Endothelial cell of umbilical vein (primary cell): ENCODE results near the gene HLX.

ENCODE experiments used
- EZH2 ChIP-seq: IDR thresholded peaks from 2 replicates; pipeline ENCODE4 v1.6.1; 2012; ENCODE audit warnings: borderline replicate concordance, low read depth, mild to moderate bottlenecking, moderate library complexity, low read length, inconsistent platforms; ENCODE audit not compliant: severe bottlenecking
- FOS ChIP-seq: IDR thresholded peaks from 2 replicates; pipeline ENCODE4 v1.6.1; 2011; ENCODE audit warnings: mild to moderate bottlenecking, low read length, moderate library complexity, borderline replicate concordance; ENCODE audit not compliant: insufficient read depth
- GATA2 ChIP-seq: IDR thresholded peaks from 2 replicates; pipeline ENCODE4 v1.7.0; 2011; ENCODE audit warnings: low read depth, mild to moderate bottlenecking, moderate library complexity, mixed read lengths, low read length; ENCODE audit not compliant: insufficient read length, insufficient read depth
- JUN ChIP-seq: IDR thresholded peaks from 2 replicates; pipeline ENCODE4 v1.6.1; 2011; ENCODE audit warnings: borderline replicate concordance, low read depth; ENCODE audit not compliant: insufficient read length, insufficient read depth
- MYC ChIP-seq: IDR thresholded peaks from one replicate; pipeline ENCODE4 v1.6.1; 2011; ENCODE audit warnings: mild to moderate bottlenecking, low read depth, low read length
- POLR2A ChIP-seq: IDR thresholded peaks from 2 replicates; pipeline ENCODE4 v1.6.1; 2012; ENCODE audit warnings: low read depth, mild to moderate bottlenecking, control low read depth, low read length
- POLR2AphosphoS5 ChIP-seq: IDR thresholded peaks from 2 replicates; pipeline ENCODE4 v1.6.1; 2012; ENCODE audit warnings: low read depth, mild to moderate bottlenecking, control low read depth, low read length, moderate library complexity; ENCODE audit not compliant: insufficient read depth
- TF ChIP-seq, protein P1 (sequence below), 2 donors: IDR thresholded peaks; 1 replicate in 1 of 2; 2 replicates in 1 of 2; pipeline ENCODE4 v1.5.1; 2011; ENCODE audit warnings: low read length in 2 of 2, mild to moderate bottlenecking in 2 of 2, moderate library complexity in 2 of 2, control low read depth in 1 of 2, inconsistent platforms in 1 of 2, low read depth in 1 of 2; ENCODE audit not compliant: insufficient read depth in 1 of 2; ENCODE audit errors: extremely low read depth in 1 of 2
- TF ChIP-seq, protein P2 (sequence below): IDR thresholded peaks from 2 replicates; pipeline ENCODE4 v1.6.1; 2011; ENCODE audit not compliant: insufficient read depth, insufficient read length

DNA sequence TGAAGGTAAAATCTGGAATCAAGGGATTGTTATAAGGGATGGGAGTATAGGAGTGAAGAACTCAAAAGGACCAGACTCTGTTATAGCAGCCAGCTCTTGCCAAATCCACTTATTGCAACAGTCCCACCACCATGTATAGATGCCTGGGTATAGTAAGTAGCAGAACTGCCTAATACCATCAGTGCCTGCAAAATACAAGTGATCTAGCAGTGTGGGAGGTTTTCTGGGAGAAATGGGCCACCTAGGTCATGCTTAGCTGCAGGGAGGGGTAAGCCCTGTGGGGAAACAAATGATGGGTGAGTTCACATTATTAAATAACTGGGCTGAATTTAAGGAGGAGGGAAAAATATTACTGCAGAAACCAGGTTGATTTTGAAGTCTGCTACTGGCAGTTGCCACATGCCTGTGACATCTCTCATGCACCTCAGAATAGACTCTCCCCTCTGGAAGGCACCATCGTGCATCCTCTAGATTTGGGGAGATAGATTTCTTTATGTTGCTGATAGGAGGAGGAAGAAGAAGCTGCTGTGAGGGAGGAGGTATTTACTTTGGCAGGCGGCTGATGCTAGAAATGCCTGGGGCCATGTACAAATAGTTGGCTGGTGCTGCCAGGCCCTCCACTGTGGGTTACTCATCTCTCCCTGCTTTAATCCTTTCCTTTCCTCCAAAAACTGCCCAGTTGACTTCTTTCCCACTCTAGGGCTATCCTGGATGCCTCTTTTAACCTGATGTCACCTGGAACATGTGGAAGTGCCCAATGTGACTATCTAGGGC, 27.5 kb downstream of the HLX start:
- TF ChIP-seq, protein P1, sequence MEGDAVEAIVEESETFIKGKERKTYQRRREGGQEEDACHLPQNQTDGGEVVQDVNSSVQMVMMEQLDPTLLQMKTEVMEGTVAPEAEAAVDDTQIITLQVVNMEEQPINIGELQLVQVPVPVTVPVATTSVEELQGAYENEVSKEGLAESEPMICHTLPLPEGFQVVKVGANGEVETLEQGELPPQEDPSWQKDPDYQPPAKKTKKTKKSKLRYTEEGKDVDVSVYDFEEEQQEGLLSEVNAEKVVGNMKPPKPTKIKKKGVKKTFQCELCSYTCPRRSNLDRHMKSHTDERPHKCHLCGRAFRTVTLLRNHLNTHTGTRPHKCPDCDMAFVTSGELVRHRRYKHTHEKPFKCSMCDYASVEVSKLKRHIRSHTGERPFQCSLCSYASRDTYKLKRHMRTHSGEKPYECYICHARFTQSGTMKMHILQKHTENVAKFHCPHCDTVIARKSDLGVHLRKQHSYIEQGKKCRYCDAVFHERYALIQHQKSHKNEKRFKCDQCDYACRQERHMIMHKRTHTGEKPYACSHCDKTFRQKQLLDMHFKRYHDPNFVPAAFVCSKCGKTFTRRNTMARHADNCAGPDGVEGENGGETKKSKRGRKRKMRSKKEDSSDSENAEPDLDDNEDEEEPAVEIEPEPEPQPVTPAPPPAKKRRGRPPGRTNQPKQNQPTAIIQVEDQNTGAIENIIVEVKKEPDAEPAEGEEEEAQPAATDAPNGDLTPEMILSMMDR (IDR thresholded peaks at IDR 0.05; ENCODE audit: extremely low read depth in 1 of 2, insufficient read depth in 1 of 2, low read depth in 1 of 2, low read length in 2 of 2) = no peak
- TF ChIP-seq POLR2A (no peak), EZH2 (no peak), POLR2AphosphoS5 (no peak), FOS (no peak), GATA2 (no peak), MYC (no peak), JUN (no peak)
- TF ChIP-seq, protein P2, sequence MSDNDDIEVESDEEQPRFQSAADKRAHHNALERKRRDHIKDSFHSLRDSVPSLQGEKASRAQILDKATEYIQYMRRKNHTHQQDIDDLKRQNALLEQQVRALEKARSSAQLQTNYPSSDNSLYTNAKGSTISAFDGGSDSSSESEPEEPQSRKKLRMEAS = no peak
